Mammary microvascular endothelial cell (primary cell): Measurements from ENCODE around the gene TFPI. TPM values are rescaled to one million over a fixed set of nuclear protein-coding genes. Genes with fewer than 3 reads are reported as not detected.

Experiments
- total RNA-seq: library from RNA; depleted of rRNA; stranded (reverse); fragments of >200 nt; gene quantifications from 2 replicates; pipeline ENCODE4 v1.2.3, GENCODE V29; 2015

TFPI gene
- 145 and 152 TPM in 2 replicates for total RNA-seq

DNA sequence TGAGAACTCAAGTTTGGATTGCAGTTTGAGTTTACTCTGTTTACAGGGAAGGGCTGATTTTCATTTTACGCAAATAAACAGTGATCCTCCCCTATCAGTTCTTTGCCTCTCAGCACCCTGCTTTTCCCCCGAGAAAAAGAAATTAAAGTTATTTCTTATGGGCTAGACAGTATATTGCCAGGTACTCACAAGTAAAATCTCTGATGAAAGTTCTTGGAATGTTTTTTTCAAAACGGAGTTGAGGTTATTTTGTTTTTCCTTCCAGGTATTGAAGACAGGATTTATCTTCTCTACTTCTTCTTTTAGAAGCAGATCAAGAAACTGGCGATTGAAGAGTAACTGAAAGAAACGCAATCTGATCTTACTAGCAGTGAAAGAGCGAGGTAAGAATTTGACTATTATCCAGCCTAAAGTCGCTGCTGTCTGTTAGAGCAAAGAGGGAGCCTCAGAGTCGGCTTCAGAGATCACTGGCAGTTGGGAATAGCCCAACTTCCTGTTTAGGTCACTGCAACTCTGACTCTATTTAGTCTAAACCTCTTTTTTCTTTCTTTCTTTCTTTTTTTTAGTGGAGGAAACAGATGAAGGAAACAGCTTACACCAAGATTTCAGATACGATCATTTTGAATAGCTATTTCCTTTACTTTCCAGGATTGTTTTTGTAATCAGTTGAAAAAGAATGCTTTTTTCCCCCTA is at the start of gene TFPI:
Gene TFPI, minus strand, starts transcription at position 425 of the 693 bp plus-strand sequence. CDS start 50,667 bp downstream, outside the sequence.

Other genes with a start within 250 kb of the TFPI start
- gene CALCRL, start 106.2 kb downstream of the TFPI start, total RNA-seq = 127 and 153 TPM in 2 replicates